Measurements from ENCODE around the gene NUP88.

GRCh38 chr17:5431949-5432556, 12.6 kb upstream of the NUP88 start:
- TF ChIP-seq CTCF (IDR thresholded peaks at IDR 0.05; ENCODE audit: poor library complexity) (no peak), EZH2 (IDR thresholded peaks at IDR 0.05; ENCODE audit: borderline replicate concordance) (no peak), EZH2phosphoT487 (IDR thresholded peaks at IDR 0.05; ENCODE audit: low read depth, severe bottlenecking, unreplicated experiment) (no peak)

All from hepatocyte (in vitro differentiated cells).